CD14-positive monocyte (primary cell): Measurements from ENCODE around the gene OR10P1. TPM values are rescaled to one million over a fixed set of nuclear protein-coding genes. Genes with fewer than 3 reads are reported as not detected.

Source experiments
- DNase-seq, 3 donors: peaks; one replicate each; pipeline ENCODE4 v3.0.0-alpha.2; 2011 to 2022
- H2AFZ ChIP-seq: 2 replicates; pipeline ENCODE4 v1.6.0; 2012; ENCODE audit warnings: mild to moderate bottlenecking, low read depth, low read length, inconsistent platforms; ENCODE audit not compliant: insufficient read depth, poor library complexity, severe bottlenecking
- H3K27ac ChIP-seq, 2 donors: 1 replicate in 1 of 2; 2 replicates in 1 of 2; pipeline ENCODE4 v1.5.1; 2012 to 2013; ENCODE audit warnings: low read length in 2 of 2, control low read depth in 1 of 2, inconsistent platforms in 1 of 2, low read depth in 1 of 2, mild to moderate bottlenecking in 1 of 2
- H3K27me3 ChIP-seq, 2 donors: one replicate each; pipeline versions ENCODE4 v1.6.0 to v1.6.1; 2011 to 2013; ENCODE audit warnings: low read length in 2 of 2; ENCODE audit not compliant: control insufficient read depth in 2 of 2, insufficient read depth in 2 of 2
- H3K36me3 ChIP-seq, 2 donors: replicated peaks in 1 of 2; 1 replicate in 1 of 2; 2 replicates in 1 of 2; pipeline versions ENCODE4 v1.5.1 to v1.6.1; 2012 to 2013; ENCODE audit warnings: low read length in 2 of 2, control low read depth in 1 of 2, inconsistent platforms in 1 of 2, mild to moderate bottlenecking in 1 of 2; ENCODE audit not compliant: insufficient read depth in 2 of 2, control insufficient read depth in 1 of 2
- H3K4me1 ChIP-seq, 2 donors: 1 replicate in 1 of 2; 2 replicates in 1 of 2; pipeline versions ENCODE4 v1.5.1 to v1.6.1; 2012 to 2013; ENCODE audit warnings: low read length in 2 of 2, control low read depth in 1 of 2, inconsistent platforms in 1 of 2, mild to moderate bottlenecking in 1 of 2, moderate library complexity in 1 of 2; ENCODE audit not compliant: insufficient read depth in 2 of 2, control insufficient read depth in 1 of 2
- H3K4me2 ChIP-seq: replicated peaks from 2 replicates; pipeline ENCODE3; 2012; ENCODE audit warnings: low read length, moderate library complexity, mild to moderate bottlenecking; ENCODE audit not compliant: poor library complexity, severe bottlenecking; ENCODE audit errors: extremely low read depth
- H3K4me3 ChIP-seq, 3 experiments: fragments of 200-600 bp in 1 of 3; sonication (generic) in 1 of 3; replicated peaks in 1 of 3; 1 replicate in 2 of 3; 2 replicates in 1 of 3; pipeline ENCODE4 v1.5.1; 2011 to 2013; ENCODE audit warnings: low read length in 3 of 3, mild to moderate bottlenecking in 3 of 3, control low read depth in 2 of 3, low read depth in 2 of 3, inconsistent platforms in 1 of 3, moderate library complexity in 1 of 3
- H3K79me2 ChIP-seq: 2 replicates; pipeline ENCODE4 v1.6.0; 2012; ENCODE audit warnings: mild to moderate bottlenecking, control low read depth, inconsistent platforms, low read length, moderate library complexity; ENCODE audit not compliant: insufficient read depth
- H3K9ac ChIP-seq: 2 replicates; pipeline ENCODE4 v1.6.0; 2017; ENCODE audit warnings: low read length, mild to moderate bottlenecking; ENCODE audit not compliant: insufficient read depth, poor library complexity, severe bottlenecking
- H3K9me3 ChIP-seq, 2 donors: replicated peaks in 1 of 2; 1 replicate in 1 of 2; 2 replicates in 1 of 2; pipeline versions ENCODE4 v1.5.1 to v1.6.1; 2012 to 2013; ENCODE audit warnings: low read length in 2 of 2, control low read depth in 1 of 2; ENCODE audit not compliant: control insufficient read depth in 1 of 2, insufficient read depth in 1 of 2
- H4K20me1 ChIP-seq: 2 replicates; pipeline ENCODE4 v1.6.0; 2012; ENCODE audit warnings: mild to moderate bottlenecking, low read length, control low read depth, moderate library complexity; ENCODE audit not compliant: insufficient read depth
- H3K27ac Mint-ChIP-seq, 7 donors: one replicate each; pipeline ENCODE4 v1.8.0; 2020; ENCODE audit warnings: mild to moderate bottlenecking in 7 of 7, mixed read lengths in 7 of 7, moderate library complexity in 6 of 7, inconsistent platforms in 2 of 7
- H3K27me3 Mint-ChIP-seq, 3 donors: one replicate each; pipeline ENCODE4 v1.8.0; 2021 to 2022; ENCODE audit warnings: low read depth in 3 of 3, mild to moderate bottlenecking in 3 of 3, mixed read lengths in 3 of 3, moderate library complexity in 3 of 3, inconsistent platforms in 1 of 3
- H3K36me3 Mint-ChIP-seq, 2 donors: one replicate each; pipeline ENCODE4 v1.8.0; 2020; ENCODE audit warnings: mixed read lengths in 2 of 2, inconsistent platforms in 1 of 2, mild to moderate bottlenecking in 1 of 2
- H3K4me1 Mint-ChIP-seq: one replicate; pipeline ENCODE4 v1.8.0; 2020; ENCODE audit warnings: mild to moderate bottlenecking, mixed read lengths
- H3K4me3 Mint-ChIP-seq, 2 donors: one replicate each; pipeline ENCODE4 v1.8.0; 2020; ENCODE audit warnings: mild to moderate bottlenecking in 2 of 2, mixed read lengths in 2 of 2, moderate library complexity in 1 of 2
- H3K9me3 Mint-ChIP-seq, 7 donors: one replicate each; pipeline ENCODE4 v1.8.0; 2020 to 2022; ENCODE audit warnings: mixed read lengths in 7 of 7, mild to moderate bottlenecking in 6 of 7, moderate library complexity in 6 of 7, inconsistent platforms in 2 of 7
- CTCF ChIP-seq: fragments of 200-600 bp; IDR thresholded peaks from one replicate; pipeline ENCODE4 v1.8.0; 2022; ENCODE audit warnings: antibody characterized with exemption, mild to moderate bottlenecking
- WGBS: methylation state at CpG from one replicate; pipeline ENCODE4 v1.1.5; 2013; ENCODE audit warnings: missing lambda C conversion rate; ENCODE audit not compliant: insufficient coverage; 5-methylcytosine and 5-hydroxymethylcytosine counted together
- intact Hi-C, 2 donors: fragments of 100-400 bp; cut with micrococcal nuclease; formaldehyde crosslinking; loops; one replicate each; pipeline versions ENCODE4 v1.15.0 to v1.15.1; 2023
- polyA plus RNA-seq, 3 donors: library from polyadenylated mRNA; depleted of rRNA in 1 of 3; unstranded in 2 of 3; stranded (reverse) in 1 of 3; fragments of 300-500 nt in 2 of 3; fragments of >200 nt in 1 of 3; fragmentation: Illumina TruSeq in 2 of 3; gene quantifications; 1 replicate in 2 of 3; 2 replicates in 1 of 3; pipeline ENCODE4 v1.2.3, GENCODE V29; 2012 to 2021

The OR10P1 gene
- polyA plus RNA-seq, 3 donors: not detected

- H2AFZ ChIP-seq: no peak overlapping the region
- no peaks in the 10 kb centered on the region for H4K20me1 ChIP-seq
- peaks cover 42% of the 10 kb centered on the region for H3K4me1 Mint-ChIP-seq
- no peaks in the 10 kb centered on the region for H3K36me3 ChIP-seq
- H3K27ac Mint-ChIP-seq: peak overlapping the region in 2 of 7 donors; percentile 20 to 64
- peaks cover 1 to 2% of the 10 kb centered on the region in 2 donors for H3K36me3 Mint-ChIP-seq
- H3K9ac ChIP-seq: no peak overlapping the region
- DNase-seq: no peak
- H3K4me3 ChIP-seq: no peak overlapping the region
- peaks cover 42 to 44% of the 10 kb centered on the region in 2 donors for H3K4me1 ChIP-seq
- 93% methylated on average over 10 of the region's 15 CpGs for WGBS
- no peak overlapping the region for H3K27ac ChIP-seq
- H3K9me3 Mint-ChIP-seq: no peaks in the 10 kb centered on the region
- intact Hi-C loops: no loop called here
- no peak overlapping the region for H3K4me2 ChIP-seq
- no peak for TF ChIP-seq CTCF
- peaks cover 0 to 6% (median 3%) of the 10 kb centered on the region in 3 donors for H3K27me3 Mint-ChIP-seq
- no peaks in the 10 kb centered on the region for H3K9me3 ChIP-seq
- no peak overlapping the region for H3K4me3 Mint-ChIP-seq
- H3K79me2 ChIP-seq: no peaks in the 10 kb centered on the region
- no peaks in the 10 kb centered on the region for H3K27me3 ChIP-seq
These were observed 775 bp downstream of the OR10P1 start for GRCh38 chr12:55637467-55637866.

- peak overlapping the region; percentile 44 for H2AFZ ChIP-seq
- H3K36me3 Mint-ChIP-seq: peaks cover 3 to 4% of the 10 kb centered on the region in 2 donors
- H3K4me1 ChIP-seq: peaks cover 66 to 71% of the 10 kb centered on the region in 2 donors
- peak overlapping the region; percentile 48 for H3K9ac ChIP-seq
- no peaks in the 10 kb centered on the region for H3K9me3 ChIP-seq
- H3K27ac ChIP-seq: peak overlapping the region; percentile 82 to 94
- peaks cover 65% of the 10 kb centered on the region for H3K4me1 Mint-ChIP-seq
- TF ChIP-seq CTCF: no peak
- WGBS: 80% methylated on average over 7 of the region's 7 CpGs
- peaks cover 0 to 2% (median 1%) of the 10 kb centered on the region in 3 donors for H3K27me3 Mint-ChIP-seq
- H3K4me3 ChIP-seq: peak overlapping the region in 1 of 3 experiments; percentile 55
- H4K20me1 ChIP-seq: no peaks in the 10 kb centered on the region
- DNase-seq: no peak
- no peaks in the 10 kb centered on the region for H3K27me3 ChIP-seq
- intact Hi-C loops: loop anchor here in 1 of 2 donors (5.0 kb wide), 1 partner anchor 36 kb away; no protein-coding TSS in a partner anchor
- no peaks in the 10 kb centered on the region for H3K36me3 ChIP-seq
- H3K9me3 Mint-ChIP-seq: peaks cover 0 to 11% (median under 1%) of the 10 kb centered on the region in 7 donors
- peak overlapping the region; percentile 95 to 98 (median 98) for H3K27ac Mint-ChIP-seq
- H3K4me3 Mint-ChIP-seq: no peak overlapping the region
- peak overlapping the region; percentile 58 for H3K4me2 ChIP-seq
- H3K79me2 ChIP-seq: no peaks in the 10 kb centered on the region
These were observed 4.9 kb downstream of the OR10P1 start for GRCh38 chr12:55641595-55641994.
